ENCODE measurements around the gene DOK3.

The DOK3 gene

GRCh38 chr5:177535125-177535524 is 25.5 kb upstream of the DOK3 start:
- TF ChIP-seq POLR2AphosphoS5 (IDR thresholded peaks at IDR 0.05; ENCODE audit: low read depth, low read length) (no peak), SIN3A (IDR thresholded peaks at IDR 0.05; ENCODE audit: borderline replicate concordance, insufficient read depth, low read length) (no peak), TAF1 (IDR thresholded peaks at IDR 0.05; ENCODE audit: borderline replicate concordance, insufficient read depth, low read length) (no peak), FOXP2 (optimal IDR thresholded peaks at IDR 0.05; ENCODE audit: borderline replicate concordance, extremely low read depth, extremely low read length, insufficient read depth) (no peak), REST (IDR thresholded peaks at IDR 0.05; ENCODE audit: insufficient read depth in 1 of 2, low read depth in 2 of 2, low read length in 2 of 2) (no peak)

- TF ChIP-seq REST (IDR thresholded peaks at IDR 0.05; ENCODE audit: insufficient read depth in 1 of 2, low read depth in 2 of 2, low read length in 2 of 2) (no peak), FOXP2 (optimal IDR thresholded peaks at IDR 0.05; ENCODE audit: borderline replicate concordance, extremely low read depth, extremely low read length, insufficient read depth) (no peak), POLR2AphosphoS5 (IDR thresholded peaks at IDR 0.05; ENCODE audit: low read depth, low read length) (no peak), TAF1 (IDR thresholded peaks at IDR 0.05; ENCODE audit: borderline replicate concordance, insufficient read depth, low read length) (no peak), SIN3A (IDR thresholded peaks at IDR 0.05; ENCODE audit: borderline replicate concordance, insufficient read depth, low read length) (no peak)
These were observed 21.7 kb upstream of the DOK3 start for GRCh38 chr5:177531209-177531940.

- no peak for TF ChIP-seq REST (IDR thresholded peaks at IDR 0.05; ENCODE audit: insufficient read depth in 1 of 2, low read depth in 2 of 2, low read length in 2 of 2)
- no peak for TF ChIP-seq SIN3A (IDR thresholded peaks at IDR 0.05; ENCODE audit: borderline replicate concordance, insufficient read depth, low read length)
- no peak for TF ChIP-seq TAF1 (IDR thresholded peaks at IDR 0.05; ENCODE audit: borderline replicate concordance, insufficient read depth, low read length)
- TF ChIP-seq FOXP2 (optimal IDR thresholded peaks at IDR 0.05; ENCODE audit: borderline replicate concordance, extremely low read depth, extremely low read length, insufficient read depth) = no peak
- TF ChIP-seq POLR2AphosphoS5 (IDR thresholded peaks at IDR 0.05; ENCODE audit: low read depth, low read length) = no peak
These were observed 21.0 kb upstream of the DOK3 start for GRCh38 chr5:177530638-177531037.

GRCh38 chr5:177529247-177530203 is 19.9 kb upstream of the DOK3 start:
- no peak for TF ChIP-seq FOXP2 (optimal IDR thresholded peaks at IDR 0.05; ENCODE audit: borderline replicate concordance, extremely low read depth, extremely low read length, insufficient read depth)
- no peak for TF ChIP-seq SIN3A (IDR thresholded peaks at IDR 0.05; ENCODE audit: borderline replicate concordance, insufficient read depth, low read length)
- no peak for TF ChIP-seq TAF1 (IDR thresholded peaks at IDR 0.05; ENCODE audit: borderline replicate concordance, insufficient read depth, low read length)
- no peak for TF ChIP-seq POLR2AphosphoS5 (IDR thresholded peaks at IDR 0.05; ENCODE audit: low read depth, low read length)
- no peak for TF ChIP-seq REST (IDR thresholded peaks at IDR 0.05; ENCODE audit: insufficient read depth in 1 of 2, low read depth in 2 of 2, low read length in 2 of 2)

Measured in PFSK-1 (cell line).